ENCODE data around the gene SRXN1. TPM values are rescaled to one million over a fixed set of nuclear protein-coding genes. Genes with fewer than 3 reads are reported as not detected.

Gene SRXN1
- total and polyA plus RNA-seq, 9 of the 15 experiments (the other 6 are each of a cell fraction or from before 2014, with no cell fraction given): 6.8 to 36.4 (median 21.6) TPM

GRCh38 chr20:673603-674001, 20.6 kb upstream of the SRXN1 start (continued):
- TF ChIP-seq POLR2AphosphoS2 (IDR thresholded peaks at IDR 0.05; ENCODE audit: low read length) (no peak), THRA (IDR thresholded peaks at IDR 0.05) (no peak), SMC3 (conservative IDR thresholded peaks at IDR 0.05; ENCODE audit: insufficient read depth, low read depth, low read length) (no peak), HDAC8 (tag; IDR thresholded peaks at IDR 0.05) (no peak), FOXJ2 (tag; IDR thresholded peaks at IDR 0.05) (no peak), ZFP30 (CRISPR knock-in tag; IDR thresholded peaks at IDR 0.05; ENCODE audit: borderline replicate concordance) (no peak)

DNA sequence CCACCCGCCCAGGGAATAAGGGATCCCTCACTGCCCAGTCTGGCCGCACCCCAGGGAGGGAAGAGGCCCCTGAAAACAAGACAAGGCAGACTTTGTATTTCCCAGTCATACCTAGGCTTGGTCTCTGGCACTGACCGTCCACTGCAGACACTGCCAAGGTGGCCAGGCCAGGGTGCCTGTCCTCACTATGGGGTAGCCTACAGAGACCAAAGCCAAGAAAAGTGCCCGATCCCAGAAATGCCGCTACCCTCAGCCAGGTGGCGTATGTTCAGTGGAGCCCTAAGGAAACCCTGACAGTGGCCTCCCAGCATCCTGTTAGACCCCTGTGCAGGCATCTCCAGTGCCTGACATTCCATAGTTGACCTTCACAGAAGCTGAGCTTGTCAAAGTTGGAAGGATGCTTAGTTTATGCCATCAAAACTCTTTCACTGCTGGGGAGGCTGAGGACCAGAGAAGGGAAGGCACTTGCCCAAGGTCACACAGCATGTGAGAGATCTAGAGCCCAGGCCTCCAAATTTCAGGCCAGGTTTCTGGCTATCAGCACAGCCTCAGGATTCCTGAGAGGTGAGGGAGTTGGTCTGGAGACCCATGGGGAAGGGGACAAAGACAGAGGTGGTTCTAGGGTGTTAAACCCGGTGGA, 20.1 kb upstream of the SRXN1 start:
- no peaks in the 10 kb centered on the region for H3K9me3 ChIP-seq (replicated peaks; ENCODE audit: control insufficient read depth, insufficient read depth, low read depth, low read length)
- ChIA-PET CTCF (ENCODE audit: low intra/inter-chr PET ratio) (no interaction called here), POLR2A (interaction anchor here (1.5 kb wide), 1 partner anchor 13 kb away, joined by 4 read pairs; no protein-coding TSS in a partner anchor)
- peaks cover 41 to 75% of the 10 kb centered on the region in 2 experiments for H3K4me1 ChIP-seq (replicated peaks in 1 of 2; ENCODE audit: control insufficient read depth in 2 of 2, insufficient read depth in 2 of 2, low read length in 2 of 2)
- peak overlapping the region; percentile 74 for H2AFZ ChIP-seq (ENCODE audit: low read depth, low read length)
- FAIRE-seq (peak; percentile 55), ATAC-seq (peak; percentile 5), DNase-seq (ENCODE audit: extremely low read depth in 1 of 4, low spot score in 3 of 4) (peak in 2 of 4 experiments; percentile 21 to 29)
- intact Hi-C loops (cut with micrococcal nuclease): loop anchor here (5.0 kb wide), 1 partner anchor 54 kb away; no protein-coding TSS in a partner anchor
- H3K4me3 ChIP-seq: peak overlapping the region; percentile 6; the same call in 1 of the 2 replicates
- H3K27me3 ChIP-seq (ENCODE audit: control insufficient read depth in 2 of 2, insufficient read depth in 2 of 2, low read length in 2 of 2): no peaks in the 10 kb centered on the region; a peak in 1 of 5 replicates
- no peaks in the 10 kb centered on the region for H4K20me1 ChIP-seq (replicated peaks; ENCODE audit: control insufficient read depth, insufficient read depth, low read length)
- peak overlapping the region; percentile 77 for H3K27ac ChIP-seq (ENCODE audit: extremely low read depth, low read depth, low read length)
- no peaks in the 10 kb centered on the region for H3K9me1 ChIP-seq (ENCODE audit: control insufficient read depth, insufficient read depth, low read length)
- H3K9ac ChIP-seq (ENCODE audit: insufficient read depth in 1 of 2, low read depth in 2 of 2, low read length in 2 of 2): peak overlapping the region; percentile 29 to 84
- peak overlapping the region; percentile 50 for H3K4me2 ChIP-seq (ENCODE audit: insufficient read depth, low read length)
- WGBS (ENCODE audit: insufficient coverage, low coverage, missing lambda C conversion rate): 27% methylated on average over 6 of the region's 7 CpGs
- in situ Hi-C loops (cut with MboI): no loop called here
- H3K79me2 ChIP-seq (ENCODE audit: control insufficient read depth, insufficient read depth, low read length): no peaks in the 10 kb centered on the region; the same call in 2 of the 3 replicates
- BruUV-seq (replicated peaks): no TSS peak
- H3K36me3 ChIP-seq (ENCODE audit: control insufficient read depth, insufficient read depth, low read length): no peaks in the 10 kb centered on the region
- TF ChIP-seq, protein P1, sequence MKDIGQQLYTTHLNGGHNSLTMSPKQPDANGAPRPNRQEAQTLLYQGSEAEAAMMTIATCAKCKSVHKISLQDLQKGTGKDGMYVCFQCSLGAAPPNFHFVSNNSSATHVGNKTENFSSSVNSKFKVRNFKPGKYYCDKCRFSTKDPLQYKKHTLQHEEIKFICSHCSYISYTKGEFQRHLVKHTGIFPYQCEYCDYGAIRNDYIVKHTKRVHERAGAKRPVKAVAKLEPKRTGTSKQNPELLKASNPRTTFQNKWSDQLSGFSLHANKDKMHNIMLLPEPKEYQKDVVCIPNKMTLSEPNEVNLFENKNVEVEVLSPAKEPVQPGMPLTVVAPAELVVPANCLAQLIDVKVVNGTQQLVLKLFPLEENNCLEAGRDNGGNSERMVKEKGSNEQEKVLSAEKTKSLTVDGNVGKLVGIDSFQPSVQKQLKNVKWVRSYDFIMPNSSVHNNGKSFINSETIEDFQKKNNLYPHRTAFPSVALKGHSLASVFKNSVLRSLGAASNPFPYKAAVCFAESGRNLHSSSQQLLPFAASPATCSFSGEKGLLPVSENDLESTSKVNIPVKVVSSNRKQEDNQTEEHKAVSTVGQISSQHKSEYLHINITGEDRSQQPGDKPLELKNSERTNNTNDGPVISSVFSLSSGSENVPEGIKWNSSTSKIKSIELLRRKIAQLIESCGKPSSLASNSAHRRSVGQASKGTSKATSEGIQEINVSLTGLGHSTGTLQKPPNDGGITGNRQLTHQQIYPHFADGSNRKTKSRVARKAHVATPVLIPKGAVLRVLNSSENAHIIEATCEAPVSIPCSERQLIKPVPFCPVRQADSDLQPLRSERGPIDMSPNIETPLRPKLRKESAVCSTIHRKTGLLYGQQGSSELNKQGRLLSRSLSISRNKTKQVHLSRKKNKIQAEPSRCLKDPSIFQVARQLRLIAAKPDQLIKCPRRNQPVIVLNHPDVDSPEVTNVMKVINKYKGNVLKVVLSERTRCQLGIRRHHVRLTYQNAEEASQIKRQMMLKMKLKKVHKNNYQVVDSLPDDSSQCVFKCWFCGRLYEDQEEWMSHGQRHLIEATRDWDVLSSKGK (CRISPR knock-in tag; IDR thresholded peaks at IDR 0.05): no peak
- TF ChIP-seq ELF4 (CRISPR knock-in tag; IDR thresholded peaks at IDR 0.05) (no peak), HMGN3 (IDR thresholded peaks at IDR 0.05; ENCODE audit: borderline replicate concordance, extremely low read depth, insufficient read length, low read depth, low read length) (no peak), RBM14 (IDR thresholded peaks at IDR 0.05; ENCODE audit: borderline replicate concordance, insufficient read depth, low read depth, low read length) (no peak), SRF (CRISPR knock-in tag; IDR thresholded peaks at IDR 0.05) (no peak), CLOCK (CRISPR knock-in tag; IDR thresholded peaks at IDR 0.05; ENCODE audit: borderline replicate concordance) (no peak)

Measured in K562 (cell line).